GM19324 (cell line): ENCODE data around the gene UPK1B.

Source experiments
- ATAC-seq: cut with Tn5 transposase; IDR thresholded peaks from one replicate; pipeline ENCODE4 v1.9.1; 2021; ENCODE audit warnings: mild to moderate bottlenecking, moderate library complexity; ENCODE audit not compliant: unreplicated experiment, low FRiP score

Gene UPK1B

DNA sequence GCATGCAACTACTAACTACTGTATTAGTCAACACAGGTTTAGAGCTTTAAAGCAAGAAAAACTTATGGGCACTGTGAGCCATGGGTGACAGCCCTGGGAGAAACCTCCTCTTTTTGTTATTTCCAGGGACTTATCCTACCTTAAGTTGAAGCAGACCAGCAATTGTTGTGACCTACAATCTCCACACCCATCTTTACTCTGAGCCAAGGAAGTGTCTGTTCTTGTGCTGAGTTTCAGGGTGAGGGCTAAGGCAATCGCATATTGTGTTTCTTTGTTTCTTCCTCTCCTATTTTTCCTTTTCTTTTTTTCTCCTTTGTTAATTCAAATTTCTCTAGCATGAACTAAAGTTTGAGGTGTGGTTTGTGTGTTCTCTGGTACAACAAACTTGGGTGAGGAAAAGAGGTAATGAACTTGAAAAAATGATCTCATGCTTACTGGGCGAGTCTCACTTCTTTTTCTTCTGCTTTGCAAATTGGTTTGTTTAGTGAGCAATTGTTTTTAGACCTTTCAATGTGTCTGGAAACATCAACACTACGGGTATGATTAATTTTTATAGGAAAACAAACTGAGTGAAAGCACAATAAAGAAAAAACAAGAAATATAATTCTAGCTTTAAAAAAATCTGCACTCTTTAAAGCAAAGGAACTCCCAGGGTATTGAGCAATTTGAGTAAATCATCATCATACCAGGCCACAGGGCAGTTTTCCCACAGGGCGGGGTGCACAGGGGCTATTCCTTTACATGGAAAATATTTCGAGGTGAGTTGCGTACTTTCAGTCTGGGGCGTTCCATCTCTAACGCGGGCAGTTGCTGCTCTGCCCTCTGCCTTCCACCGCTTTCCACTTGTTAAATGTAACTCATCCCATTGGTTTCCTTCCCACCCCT lies 2.7 kb downstream of the UPK1B start:
- no peak for ATAC-seq

DNA sequence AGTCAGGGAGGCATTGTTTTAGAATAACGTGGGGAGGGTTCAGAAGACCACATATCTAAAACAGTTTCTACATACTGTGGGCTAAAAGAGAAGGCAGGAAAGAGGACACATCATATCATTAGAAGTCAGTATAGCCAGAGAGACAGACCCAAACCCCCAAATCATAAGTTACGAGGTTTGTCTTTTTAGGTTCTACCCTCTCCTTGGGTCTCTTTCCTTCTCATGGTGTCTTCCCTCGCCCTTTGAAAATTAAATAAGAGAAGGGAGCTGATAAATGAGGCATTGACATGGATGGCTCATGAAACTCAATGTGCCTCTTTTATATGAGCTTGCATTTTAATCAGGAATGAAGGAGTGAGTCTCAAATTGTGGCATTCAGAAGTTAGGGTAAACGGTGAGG lies 3.4 kb downstream of the UPK1B start:
- ATAC-seq, result no peak

GRCh38 chr3:119177321-119177720 lies 3.9 kb downstream of the UPK1B start:
- ATAC-seq, result no peak

DNA sequence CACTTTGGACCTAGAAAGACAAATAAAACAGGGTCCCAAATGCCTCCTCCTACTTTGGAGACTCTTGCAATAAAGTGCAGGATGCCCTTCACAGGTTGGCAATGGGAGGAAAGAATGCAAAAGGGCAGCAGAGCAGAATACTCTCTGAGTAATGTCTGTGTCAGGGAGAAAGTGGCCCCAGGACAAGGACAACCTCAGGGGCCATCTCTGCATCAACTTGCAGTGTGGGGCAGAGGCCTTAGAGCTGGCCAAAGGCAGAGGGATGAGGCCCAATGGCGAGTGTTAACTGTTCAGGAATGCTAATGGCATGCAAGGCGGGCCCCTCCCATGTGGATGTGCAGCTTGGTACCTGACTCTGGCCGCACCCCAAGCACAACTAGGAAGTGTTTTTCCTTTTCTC lies 8.4 kb downstream of the UPK1B start:
- no peak for ATAC-seq

DNA sequence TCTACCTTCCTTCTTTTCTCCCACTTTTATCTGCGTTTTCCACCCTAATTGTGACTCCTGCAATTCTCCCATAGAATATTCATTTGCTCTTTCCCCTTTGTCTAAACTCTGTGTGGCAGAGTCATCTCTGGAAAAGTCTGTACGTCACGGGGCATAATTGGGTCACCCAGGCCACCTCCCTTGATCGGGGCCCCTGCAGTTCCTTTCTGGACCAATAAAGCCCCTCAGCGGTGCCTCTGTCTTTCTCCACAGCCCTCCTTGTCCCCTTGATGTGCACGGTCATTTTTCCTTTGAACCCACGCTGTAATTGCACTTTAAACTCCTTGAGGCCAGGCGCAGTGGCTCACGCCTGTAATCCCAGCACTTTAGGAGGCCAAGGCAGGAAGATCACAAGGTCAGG lies 10.7 kb downstream of the UPK1B start:
- no peak for ATAC-seq

- ATAC-seq, result no peak
Observed at GRCh38 chr3:119184796-119185570, 11.6 kb downstream of the UPK1B start.

GRCh38 chr3:119187266-119187665 lies 13.9 kb downstream of the UPK1B start:
- ATAC-seq, result no peak

DNA sequence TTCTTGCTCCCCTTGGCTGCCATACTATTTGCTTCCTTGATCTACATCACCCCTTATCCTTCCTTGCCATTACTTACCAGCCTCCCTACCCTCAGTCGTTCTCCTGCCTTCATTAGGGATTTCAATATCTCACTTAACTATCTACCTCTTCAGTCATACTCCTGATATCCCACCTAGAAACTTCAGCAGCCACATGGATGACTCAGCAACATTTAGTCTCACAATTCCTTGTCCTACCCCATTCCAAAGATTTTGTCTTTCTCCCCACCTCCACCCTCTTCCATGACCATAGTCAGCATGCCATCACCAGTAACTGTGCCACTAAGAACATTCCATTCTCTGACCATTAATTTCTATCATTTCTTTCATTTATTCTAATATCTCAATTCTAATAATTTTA lies 18.4 kb downstream of the UPK1B start:
- no peak for ATAC-seq

- ATAC-seq, result no peak
Observed at GRCh38 chr3:119194237-119195150, 21.1 kb downstream of the UPK1B start.

GRCh38 chr3:119195151-119195476 lies 21.7 kb downstream of the UPK1B start:
- ATAC-seq, result no peak

DNA sequence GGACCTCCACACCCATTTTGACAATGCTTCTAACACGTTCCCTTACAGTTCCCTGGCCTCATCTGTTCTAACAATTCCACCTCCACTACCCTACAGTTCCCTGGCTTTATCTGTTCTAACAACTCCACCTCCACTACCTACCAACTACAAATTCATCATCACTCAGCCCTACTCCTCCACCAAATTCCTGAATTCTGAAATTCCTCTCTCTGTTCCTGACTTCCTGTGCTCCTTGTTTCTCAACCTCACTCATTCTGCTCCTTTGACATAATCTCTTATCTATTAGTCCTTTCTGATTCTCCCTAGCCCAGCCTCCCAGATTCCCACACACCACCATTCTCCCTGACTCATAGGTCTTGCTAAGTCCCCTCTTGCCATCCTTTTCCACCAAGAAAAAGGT lies 22.5 kb downstream of the UPK1B start:
- no peak for ATAC-seq

- no peak for ATAC-seq
Observed at GRCh38 chr3:119205209-119205608, 31.8 kb downstream of the UPK1B start.

- no peak for ATAC-seq
Observed at GRCh38 chr3:119205685-119206084, 32.3 kb downstream of the UPK1B start.

- no peak for ATAC-seq
Observed at GRCh38 chr3:119206611-119207511, 33.5 kb downstream of the UPK1B start.

GRCh38 chr3:119207512-119207875 lies 34.1 kb downstream of the UPK1B start:
- no peak for ATAC-seq

- ATAC-seq, result no peak
Observed at GRCh38 chr3:119211193-119211592, 37.8 kb downstream of the UPK1B start.

- ATAC-seq, result no peak
Observed at GRCh38 chr3:119211803-119212202, 38.4 kb downstream of the UPK1B start.

DNA sequence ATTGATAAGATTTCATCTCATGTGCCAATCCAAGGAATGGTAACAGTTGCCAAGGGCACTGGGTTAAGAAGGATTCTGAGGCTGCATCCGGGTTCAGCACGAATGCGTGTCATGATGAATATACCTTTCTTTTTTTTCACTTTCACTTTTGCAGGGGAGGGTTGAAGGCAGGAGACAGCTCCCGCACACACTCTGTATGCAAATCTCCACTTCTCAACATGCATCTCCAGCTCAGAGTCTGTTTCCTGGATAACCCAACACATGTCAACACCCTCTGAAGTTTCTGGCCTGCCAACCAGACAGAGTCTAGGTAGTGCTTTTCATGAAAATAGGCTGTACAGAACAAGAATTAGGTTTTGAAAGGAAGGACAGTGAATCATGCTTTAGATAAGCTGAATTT lies 45.7 kb downstream of the UPK1B start:
- ATAC-seq, result peak; percentile 99

DNA sequence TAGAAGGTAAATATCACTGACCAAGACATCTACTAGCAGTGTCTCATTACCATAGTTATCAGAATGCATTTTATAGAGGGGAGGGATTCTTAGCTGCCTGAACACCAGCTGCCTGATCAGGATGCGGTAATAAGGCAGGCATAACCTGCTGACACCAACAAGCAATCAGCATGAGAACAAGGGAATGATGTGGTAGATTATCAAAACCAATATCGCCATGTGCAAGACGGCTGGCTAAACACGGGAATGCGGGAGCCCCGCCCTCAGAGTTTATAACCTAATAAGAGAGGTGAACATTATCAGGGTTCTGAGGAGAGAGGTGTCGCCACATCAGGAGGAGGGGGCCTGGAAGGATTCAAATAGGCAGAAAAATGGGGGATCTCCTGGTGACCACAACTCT lies 46.8 kb downstream of the UPK1B start:
- ATAC-seq, result no peak
